Renal cortex interstitium (tissue), 11 donors: Measurements from ENCODE around the gene TNKS2. TPM values are rescaled to one million over a fixed set of nuclear protein-coding genes. Genes with fewer than 3 reads are reported as not detected.
A peak's percentile ranks its signal among the peaks of the same experiment; 100 is the strongest.
"Not testable (repeated sequence)": the region's sequence is repeated elsewhere in the genome, so short reads cannot be mapped to it uniquely, and the experiment has no call there.

Experiments
- DNase-seq, 11 donors: peaks; one replicate each; pipeline ENCODE4 v3.0.0-alpha.2; 2013; ENCODE audit warnings: low read depth in 9 of 11, low spot score in 4 of 11; ENCODE audit errors: extremely low read depth in 1 of 11
- polyA plus RNA-seq, 3 donors: library from polyadenylated mRNA; unstranded; fragments of 120-200 nt; gene quantifications; one replicate each; pipeline ENCODE4 v1.2.1, GENCODE V29; 2013; ENCODE audit not compliant: insufficient read length in 3 of 3

Gene TNKS2
- polyA plus RNA-seq, 3 donors = 53.9 to 69.5 (median 61.5) TPM

GRCh38 chr10:91779011-91779605 is 19.1 kb upstream of the TNKS2 start:
- DNase-seq = no peak

GRCh38 chr10:91782539-91782938 is 15.7 kb upstream of the TNKS2 start:
- no peak for DNase-seq

- DNase-seq = no peak
Measured at GRCh38 chr10:91785830-91786229, 12.4 kb upstream of the TNKS2 start.

GRCh38 chr10:91787258-91787657 is 11.0 kb upstream of the TNKS2 start:
- DNase-seq = no peak

- no peak for DNase-seq
Measured at GRCh38 chr10:91787810-91788209, 10.4 kb upstream of the TNKS2 start.

- DNase-seq = no peak
Measured at GRCh38 chr10:91788527-91788926, 9.7 kb upstream of the TNKS2 start.

- no peak for DNase-seq
Measured at GRCh38 chr10:91796331-91797047, 1.7 kb upstream of the TNKS2 start.

- no peak for DNase-seq
Measured at GRCh38 chr10:91797048-91797690, 1.1 kb upstream of the TNKS2 start.

GRCh38 chr10:91798649-91799611 is 704 bp downstream of the TNKS2 start:
- DNase-seq = peak in 1 of 11 donors; percentile 42

GRCh38 chr10:91799612-91799975 is 1.4 kb downstream of the TNKS2 start:
- no peak for DNase-seq

GRCh38 chr10:91800182-91800581 is 2.0 kb downstream of the TNKS2 start:
- no peak for DNase-seq

- DNase-seq = no peak
Measured at GRCh38 chr10:91800756-91801155, 2.5 kb downstream of the TNKS2 start.

- no peak for DNase-seq
Measured at GRCh38 chr10:91803386-91804125, 5.3 kb downstream of the TNKS2 start.

GRCh38 chr10:91804126-91804510 is 5.9 kb downstream of the TNKS2 start:
- DNase-seq = no peak

- no peak for DNase-seq
Measured at GRCh38 chr10:91805110-91805838, 7.0 kb downstream of the TNKS2 start.

GRCh38 chr10:91807264-91807663 is 9.0 kb downstream of the TNKS2 start:
- DNase-seq = not testable (repeated sequence)

GRCh38 chr10:91813251-91813650 is 15.0 kb downstream of the TNKS2 start:
- DNase-seq = no peak

GRCh38 chr10:91816981-91817380 is 18.8 kb downstream of the TNKS2 start:
- no peak for DNase-seq
